Myocyte (in vitro differentiated cells): Measurements from ENCODE around the gene FAM114A1. TPM values are rescaled to one million over a fixed set of nuclear protein-coding genes. Genes with fewer than 3 reads are reported as not detected.
"Not testable (repeated sequence)": the region's sequence is repeated elsewhere in the genome, so short reads cannot be mapped to it uniquely, and the experiment has no call there.

Experiments
- DNase-seq: peaks from one replicate; pipeline ENCODE4 v3.0.0-alpha.2; 2012; ENCODE audit warnings: low read depth
- total RNA-seq: library from RNA; depleted of rRNA; stranded (reverse); fragments of >200 nt; gene quantifications from 2 replicates; pipeline ENCODE4 v1.2.3, GENCODE V29; 2014

Gene FAM114A1
- total RNA-seq, 1 donor from 2014 or later, result 250 TPM

GRCh38 chr4:38902695-38903094 is 35.1 kb downstream of the FAM114A1 start:
- DNase-seq, result peak; percentile 30

GRCh38 chr4:38904090-38904666 is 36.6 kb downstream of the FAM114A1 start:
- no peak for DNase-seq

GRCh38 chr4:38904682-38905081 is 37.1 kb downstream of the FAM114A1 start:
- DNase-seq, result no peak

GRCh38 chr4:38905652-38906385 is 38.2 kb downstream of the FAM114A1 start:
- no peak for DNase-seq

GRCh38 chr4:38907696-38908270 is 40.2 kb downstream of the FAM114A1 start:
- no peak for DNase-seq

GRCh38 chr4:38909015-38909414 is 41.4 kb downstream of the FAM114A1 start:
- DNase-seq, result no peak

GRCh38 chr4:38911257-38911656 is 43.7 kb downstream of the FAM114A1 start:
- DNase-seq, result no peak

GRCh38 chr4:38914854-38915253 is 47.2 kb downstream of the FAM114A1 start:
- no peak for DNase-seq

- DNase-seq, result not testable (repeated sequence)
Measured at GRCh38 chr4:38916267-38916666, 48.7 kb downstream of the FAM114A1 start.

GRCh38 chr4:38917481-38918025 is 49.9 kb downstream of the FAM114A1 start:
- peak; percentile 5 for DNase-seq

GRCh38 chr4:38919494-38919893 is 51.9 kb downstream of the FAM114A1 start:
- no peak for DNase-seq

- no peak for DNase-seq
Measured at GRCh38 chr4:38920186-38920585, 52.6 kb downstream of the FAM114A1 start.

- no peak for DNase-seq
Measured at GRCh38 chr4:38920677-38921076, 53.1 kb downstream of the FAM114A1 start.

GRCh38 chr4:38921151-38921550 is 53.5 kb downstream of the FAM114A1 start:
- no peak for DNase-seq

GRCh38 chr4:38923746-38924145 is 56.1 kb downstream of the FAM114A1 start:
- no peak for DNase-seq

GRCh38 chr4:38924353-38924752 is 56.7 kb downstream of the FAM114A1 start:
- no peak for DNase-seq

- DNase-seq, result no peak
Measured at GRCh38 chr4:38925492-38926413, 58.1 kb downstream of the FAM114A1 start.

GRCh38 chr4:38926896-38927295 is 59.3 kb downstream of the FAM114A1 start:
- no peak for DNase-seq

- no peak for DNase-seq
Measured at GRCh38 chr4:38928568-38928967, 61.0 kb downstream of the FAM114A1 start.

GRCh38 chr4:38928974-38929373 is 61.4 kb downstream of the FAM114A1 start:
- no peak for DNase-seq

GRCh38 chr4:38930204-38930603 is 62.6 kb downstream of the FAM114A1 start:
- DNase-seq, result peak; percentile 20
